HAP-1 (cell line): ENCODE measurements around the gene APOL4.
A peak's percentile ranks its signal among the peaks of the same experiment; 100 is the strongest.
"Not testable (repeated sequence)": the region's sequence is repeated elsewhere in the genome, so short reads cannot be mapped to it uniquely, and the experiment has no call there.

Source experiments
- DNase-seq, 2 experiments: peaks; one replicate each; pipeline ENCODE4 v3.0.0-alpha.2; 2016 to 2020; ENCODE audit warnings: low spot score in 2 of 2
- H3K27me3 ChIP-seq: fragments of 250-450 bp; sonication (Bioruptor Pico); 2 replicates; pipeline ENCODE4 v1.5.1; 2020; ENCODE audit warnings: low read depth, mild to moderate bottlenecking, moderate library complexity
- H3K36me3 ChIP-seq: fragments of 250-450 bp; sonication (Bioruptor Pico); replicated peaks from 2 replicates; pipeline ENCODE4 v1.5.1; 2020; ENCODE audit warnings: mild to moderate bottlenecking
- H3K4me1 ChIP-seq: fragments of 250-450 bp; sonication (Bioruptor Pico); 2 replicates; pipeline ENCODE4 v1.5.1; 2020; ENCODE audit warnings: mild to moderate bottlenecking
- H3K4me3 ChIP-seq: fragments of 250-450 bp; sonication (Bioruptor Pico); 2 replicates; pipeline ENCODE4 v1.5.1; 2020; ENCODE audit warnings: mild to moderate bottlenecking, moderate library complexity
- H3K9me3 ChIP-seq: fragments of 250-450 bp; sonication (Bioruptor Pico); 2 replicates; pipeline ENCODE4 v1.5.1; 2020; ENCODE audit warnings: mild to moderate bottlenecking, moderate library complexity
- in situ Hi-C: fragments of 300-500 bp; cut with MboI; formaldehyde crosslinking; loops from 3 replicates; pipeline ENCODE4 v1.14.3; 2020; ENCODE audit warnings: low sequenced_read_pairs, inconsistent platforms, mixed read lengths

The APOL4 gene

GRCh38 chr22:36209488-36209908 lies 7.9 kb upstream of the APOL4 start:
- H3K4me3 ChIP-seq, DNase-seq, H3K36me3 ChIP-seq, H3K27me3 ChIP-seq, H3K4me1 ChIP-seq, H3K9me3 ChIP-seq, in situ Hi-C loops: not testable (repeated sequence)

GRCh38 chr22:36208914-36209313 lies 7.3 kb upstream of the APOL4 start:
- Histone ChIP-seq H3K36me3 (no peaks in the 10 kb centered on the region), H3K27me3 (peaks cover 3% of the 10 kb centered on the region; the same call in 1 of the 2 replicates), H3K4me3 (no peak overlapping the region), H3K4me1 (no peaks in the 10 kb centered on the region), H3K9me3 (0 out of 2 replicates have a peak, but pooled peaks cover 4% of the 10 kb centered on the region)
- DNase-seq, result no peak
- in situ Hi-C loops, result no loop called here

- H3K27me3 ChIP-seq, result peaks cover 3% of the 10 kb centered on the region; the same call in 1 of the 2 replicates
- in situ Hi-C loops, result no loop called here
- H3K36me3 ChIP-seq, result no peaks in the 10 kb centered on the region
- H3K9me3 ChIP-seq, result 0 out of 2 replicates have a peak, but pooled peaks cover 4% of the 10 kb centered on the region
- no peak overlapping the region for H3K4me3 ChIP-seq
- no peaks in the 10 kb centered on the region for H3K4me1 ChIP-seq
- no peak for DNase-seq
Observed at GRCh38 chr22:36208162-36208765, 6.7 kb upstream of the APOL4 start.

- Histone ChIP-seq H3K9me3 (0 out of 2 replicates have a peak, but pooled peaks cover 4% of the 10 kb centered on the region), H3K36me3 (no peaks in the 10 kb centered on the region), H3K4me3 (no peak overlapping the region), H3K4me1 (no peaks in the 10 kb centered on the region; the same call in 1 of the 2 replicates), H3K27me3 (no peaks in the 10 kb centered on the region)
- in situ Hi-C loops, result no loop called here
- DNase-seq, result no peak
Observed at GRCh38 chr22:36206255-36206654, 4.6 kb upstream of the APOL4 start.

GRCh38 chr22:36205573-36205972 lies 4.0 kb upstream of the APOL4 start:
- H3K9me3 ChIP-seq, H3K36me3 ChIP-seq, in situ Hi-C loops, DNase-seq, H3K4me1 ChIP-seq, H3K4me3 ChIP-seq, H3K27me3 ChIP-seq: not testable (repeated sequence)

GRCh38 chr22:36204632-36205015 lies 3.0 kb upstream of the APOL4 start:
- Histone ChIP-seq H3K36me3 (no peaks in the 10 kb centered on the region), H3K9me3 (0 out of 2 replicates have a peak, but pooled peaks cover 4% of the 10 kb centered on the region), H3K4me3 (no peak overlapping the region), H3K4me1 (no peaks in the 10 kb centered on the region; the same call in 1 of the 2 replicates), H3K27me3 (no peaks in the 10 kb centered on the region)
- DNase-seq, result no peak
- in situ Hi-C loops, result no loop called here

GRCh38 chr22:36204001-36204631 lies 2.5 kb upstream of the APOL4 start:
- no peak for DNase-seq
- no peaks in the 10 kb centered on the region; the same call in 1 of the 2 replicates for H3K4me1 ChIP-seq
- H3K9me3 ChIP-seq, result 0 out of 2 replicates have a peak, but pooled peaks cover 4% of the 10 kb centered on the region
- no peak overlapping the region for H3K4me3 ChIP-seq
- no peaks in the 10 kb centered on the region for H3K36me3 ChIP-seq
- no peaks in the 10 kb centered on the region for H3K27me3 ChIP-seq
- in situ Hi-C loops, result no loop called here

GRCh38 chr22:36203441-36203840 lies 1.8 kb upstream of the APOL4 start:
- H3K36me3 ChIP-seq, H3K9me3 ChIP-seq, in situ Hi-C loops, DNase-seq, H3K4me3 ChIP-seq, H3K4me1 ChIP-seq, H3K27me3 ChIP-seq: not testable (repeated sequence)

GRCh38 chr22:36202906-36203305 lies 1.3 kb upstream of the APOL4 start:
- H3K4me3 ChIP-seq, H3K27me3 ChIP-seq, H3K36me3 ChIP-seq, H3K4me1 ChIP-seq, in situ Hi-C loops, H3K9me3 ChIP-seq: not testable (repeated sequence)
- DNase-seq, result peak in 1 of 2 experiments; percentile 30

- H3K27me3 ChIP-seq, H3K4me1 ChIP-seq, H3K36me3 ChIP-seq, DNase-seq, in situ Hi-C loops, H3K4me3 ChIP-seq, H3K9me3 ChIP-seq: not testable (repeated sequence)
Observed at GRCh38 chr22:36201025-36201424, 584 bp downstream of the APOL4 start.

- peaks cover 5% of the 10 kb centered on the region; the same call in 1 of the 2 replicates for H3K4me1 ChIP-seq
- in situ Hi-C loops, result no loop called here
- H3K27me3 ChIP-seq, result no peaks in the 10 kb centered on the region; the same call in 1 of the 2 replicates
- H3K9me3 ChIP-seq, result no peaks in the 10 kb centered on the region
- no peak overlapping the region for H3K4me3 ChIP-seq
- no peak for DNase-seq
- H3K36me3 ChIP-seq, result no peaks in the 10 kb centered on the region
Observed at GRCh38 chr22:36199001-36199551, 2.5 kb downstream of the APOL4 start.

GRCh38 chr22:36198536-36198935 lies 3.1 kb downstream of the APOL4 start:
- H3K9me3 ChIP-seq, result no peaks in the 10 kb centered on the region
- in situ Hi-C loops, result no loop called here
- no peaks in the 10 kb centered on the region; the same call in 1 of the 2 replicates for H3K27me3 ChIP-seq
- no peaks in the 10 kb centered on the region for H3K36me3 ChIP-seq
- H3K4me3 ChIP-seq, result no peak overlapping the region
- peaks cover 5% of the 10 kb centered on the region; the same call in 1 of the 2 replicates for H3K4me1 ChIP-seq
- DNase-seq, result no peak

GRCh38 chr22:36197514-36198146 lies 4.0 kb downstream of the APOL4 start:
- DNase-seq, result no peak
- H3K4me3 ChIP-seq, result no peak overlapping the region
- 0 out of 2 replicates have a peak, but pooled peaks cover 5% of the 10 kb centered on the region for H3K4me1 ChIP-seq

GRCh38 chr22:36197065-36197440 lies 4.6 kb downstream of the APOL4 start:
- H3K27me3 ChIP-seq, result no peaks in the 10 kb centered on the region; the same call in 1 of the 2 replicates
- 0 out of 2 replicates have a peak, but pooled peaks cover 5% of the 10 kb centered on the region for H3K4me1 ChIP-seq
- no peaks in the 10 kb centered on the region for H3K36me3 ChIP-seq
- in situ Hi-C loops, result no loop called here
- H3K9me3 ChIP-seq, result no peaks in the 10 kb centered on the region
- peak; percentile 71 to 78 for DNase-seq
- no peak overlapping the region for H3K4me3 ChIP-seq

More at GRCh38 chr22:36197514-36198146, 4.0 kb downstream of the APOL4 start:
- H3K36me3 ChIP-seq, result no peaks in the 10 kb centered on the region
- no peaks in the 10 kb centered on the region; the same call in 1 of the 2 replicates for H3K27me3 ChIP-seq
- in situ Hi-C loops, result no loop called here
- H3K9me3 ChIP-seq, result no peaks in the 10 kb centered on the region
